OCI-LY1 (cell line): ENCODE results near the gene PTTG1.

ENCODE experiments used
- EZH2 ChIP-seq: fragments of 200-600 bp; sonication (generic), shearing (Covaris generic); IDR thresholded peaks from 2 replicates; pipeline ENCODE4 v1.8.0; 2017; ENCODE audit warnings: borderline replicate concordance, mixed run types, mild to moderate bottlenecking, antibody characterized with exemption, low read length, moderate library complexity, mixed read lengths
- TF ChIP-seq, protein P1 (sequence below): fragments of 200-600 bp; sonication (generic), shearing (Covaris generic); IDR thresholded peaks from 2 replicates; pipeline ENCODE4 v1.5.1; 2017; ENCODE audit warnings: mild to moderate bottlenecking, antibody characterized with exemption, low read length, moderate library complexity, mixed read lengths

DNA sequence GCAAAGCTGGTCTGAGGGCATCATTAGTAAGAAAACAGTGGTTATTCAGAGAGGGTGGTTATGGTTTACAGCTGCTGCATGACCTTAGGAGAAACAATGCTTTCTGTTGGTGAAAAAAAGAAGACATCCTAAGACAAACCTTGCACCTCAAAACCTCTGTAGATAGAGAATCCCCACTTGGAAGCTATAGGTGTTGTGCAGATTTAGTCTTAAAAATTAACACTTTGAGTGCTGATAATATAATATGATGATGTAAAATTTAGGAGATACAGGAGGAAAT is 1.4 kb upstream of the PTTG1 start:
- TF ChIP-seq, protein P1, sequence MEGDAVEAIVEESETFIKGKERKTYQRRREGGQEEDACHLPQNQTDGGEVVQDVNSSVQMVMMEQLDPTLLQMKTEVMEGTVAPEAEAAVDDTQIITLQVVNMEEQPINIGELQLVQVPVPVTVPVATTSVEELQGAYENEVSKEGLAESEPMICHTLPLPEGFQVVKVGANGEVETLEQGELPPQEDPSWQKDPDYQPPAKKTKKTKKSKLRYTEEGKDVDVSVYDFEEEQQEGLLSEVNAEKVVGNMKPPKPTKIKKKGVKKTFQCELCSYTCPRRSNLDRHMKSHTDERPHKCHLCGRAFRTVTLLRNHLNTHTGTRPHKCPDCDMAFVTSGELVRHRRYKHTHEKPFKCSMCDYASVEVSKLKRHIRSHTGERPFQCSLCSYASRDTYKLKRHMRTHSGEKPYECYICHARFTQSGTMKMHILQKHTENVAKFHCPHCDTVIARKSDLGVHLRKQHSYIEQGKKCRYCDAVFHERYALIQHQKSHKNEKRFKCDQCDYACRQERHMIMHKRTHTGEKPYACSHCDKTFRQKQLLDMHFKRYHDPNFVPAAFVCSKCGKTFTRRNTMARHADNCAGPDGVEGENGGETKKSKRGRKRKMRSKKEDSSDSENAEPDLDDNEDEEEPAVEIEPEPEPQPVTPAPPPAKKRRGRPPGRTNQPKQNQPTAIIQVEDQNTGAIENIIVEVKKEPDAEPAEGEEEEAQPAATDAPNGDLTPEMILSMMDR: no peak
- TF ChIP-seq EZH2: no peak
